KBM-7 (cell line): ENCODE measurements around the gene FBXL7.

ENCODE experiments used
- DNase-seq: peaks from one replicate; pipeline ENCODE4 v3.0.0-alpha.2; 2015
- in situ Hi-C: fragments of 300-500 bp; cut with MboI; formaldehyde crosslinking; loops from 2 replicates; pipeline ENCODE4 v1.14.3; 2020; ENCODE audit warnings: low sequenced_read_pairs, low pct_unique_long_range_greater_than_20kb, mixed read lengths

The FBXL7 gene

DNA sequence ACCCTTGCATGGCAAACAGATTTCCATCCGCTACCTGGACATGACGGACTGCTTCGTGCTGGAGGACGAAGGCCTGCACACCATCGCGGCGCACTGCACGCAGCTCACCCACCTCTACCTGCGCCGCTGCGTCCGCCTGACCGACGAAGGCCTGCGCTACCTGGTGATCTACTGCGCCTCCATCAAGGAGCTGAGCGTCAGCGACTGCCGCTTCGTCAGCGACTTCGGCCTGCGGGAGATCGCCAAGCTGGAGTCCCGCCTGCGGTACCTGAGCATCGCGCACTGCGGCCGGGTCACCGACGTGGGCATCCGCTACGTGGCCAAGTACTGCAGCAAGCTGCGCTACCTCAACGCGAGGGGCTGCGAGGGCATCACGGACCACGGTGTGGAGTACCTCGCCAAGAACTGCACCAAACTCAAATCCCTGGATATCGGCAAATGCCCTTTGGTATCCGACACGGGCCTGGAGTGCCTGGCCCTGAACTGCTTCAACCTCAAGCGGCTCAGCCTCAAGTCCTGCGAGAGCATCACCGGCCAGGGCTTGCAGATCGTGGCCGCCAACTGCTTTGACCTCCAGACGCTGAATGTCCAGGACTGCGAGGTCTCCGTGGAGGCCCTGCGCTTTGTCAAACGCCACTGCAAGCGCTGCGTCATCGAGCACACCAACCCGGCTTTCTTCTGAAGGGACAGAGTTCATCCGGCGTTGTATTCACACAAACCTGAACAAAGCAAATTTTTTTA lies 436.7 kb downstream of the FBXL7 start:
- in situ Hi-C loops, result no loop called here
- no peak for DNase-seq

- in situ Hi-C loops, result no loop called here
- DNase-seq, result no peak
Observed at GRCh38 chr5:15937708-15938107, 437.7 kb downstream of the FBXL7 start.

- DNase-seq, result no peak
- in situ Hi-C loops, result no loop called here
Observed at GRCh38 chr5:15938186-15938585, 438.2 kb downstream of the FBXL7 start.

DNA sequence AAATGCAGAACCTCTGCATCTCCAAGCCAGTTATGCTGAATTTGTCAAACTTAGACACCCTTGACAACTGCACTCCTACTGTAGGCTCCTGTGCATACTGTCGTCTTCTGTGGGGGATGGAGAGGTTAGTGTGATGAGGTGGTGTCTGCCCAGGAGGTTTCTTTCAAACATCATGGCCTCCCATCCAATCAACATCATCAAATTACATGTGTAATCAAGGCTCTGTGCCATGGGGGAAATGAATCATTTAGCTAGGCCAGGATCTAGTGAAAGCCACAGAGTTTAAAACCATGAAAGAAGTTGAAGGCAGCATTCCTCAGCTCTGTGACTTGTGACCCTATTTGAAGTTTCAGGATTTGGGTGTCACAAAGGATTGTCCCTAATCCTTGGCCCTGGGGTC lies 439.0 kb downstream of the FBXL7 start:
- DNase-seq, result no peak
- in situ Hi-C loops, result no loop called here

GRCh38 chr5:15940905-15941304 lies 440.9 kb downstream of the FBXL7 start:
- in situ Hi-C loops, result no loop called here
- no peak for DNase-seq

DNA sequence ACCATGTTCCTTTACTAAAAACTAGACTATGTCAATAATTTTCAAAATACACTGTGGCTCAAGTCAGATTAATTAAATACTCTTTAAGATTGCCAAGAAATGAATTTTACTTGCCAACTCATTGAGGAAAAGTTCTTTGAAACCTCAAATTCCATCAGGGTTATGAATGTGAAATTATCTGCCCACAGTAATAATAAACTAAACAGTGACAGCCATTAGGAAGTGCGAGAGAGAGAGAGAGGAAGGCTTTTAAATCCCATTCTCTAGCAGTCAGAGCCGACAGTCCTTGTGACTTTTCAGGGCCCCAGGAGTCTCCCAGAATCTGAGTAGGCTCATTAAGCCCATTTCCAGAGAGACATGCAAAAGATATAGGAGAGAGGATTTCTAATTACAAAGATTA lies 443.5 kb downstream of the FBXL7 start:
- in situ Hi-C loops, result no loop called here
- DNase-seq, result no peak

- in situ Hi-C loops, result no loop called here
Observed at GRCh38 chr5:15946026-15946425, 446.0 kb downstream of the FBXL7 start.

DNA sequence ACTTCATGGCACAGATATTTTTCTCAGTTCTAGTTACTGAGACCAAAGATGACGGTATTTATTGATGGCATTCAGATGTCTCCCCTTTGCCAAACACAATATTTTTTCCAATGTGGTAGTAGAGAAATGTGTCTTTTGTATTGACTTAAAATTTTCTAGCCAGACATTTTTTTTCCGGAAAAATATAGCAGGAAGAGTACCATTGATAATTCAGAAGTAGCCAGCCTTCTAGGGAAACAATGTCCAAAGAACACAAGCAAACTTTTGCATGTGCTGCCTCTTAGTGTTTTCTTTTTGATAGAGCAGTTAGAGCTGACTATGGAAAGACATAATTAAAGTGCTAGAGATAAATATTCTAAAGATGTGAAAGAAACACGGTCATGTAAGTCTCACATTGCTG lies 448.2 kb downstream of the FBXL7 start:
- in situ Hi-C loops, result no loop called here
- DNase-seq, result no peak

More at GRCh38 chr5:15946026-15946425, 446.0 kb downstream of the FBXL7 start:
- no peak for DNase-seq

DNA sequence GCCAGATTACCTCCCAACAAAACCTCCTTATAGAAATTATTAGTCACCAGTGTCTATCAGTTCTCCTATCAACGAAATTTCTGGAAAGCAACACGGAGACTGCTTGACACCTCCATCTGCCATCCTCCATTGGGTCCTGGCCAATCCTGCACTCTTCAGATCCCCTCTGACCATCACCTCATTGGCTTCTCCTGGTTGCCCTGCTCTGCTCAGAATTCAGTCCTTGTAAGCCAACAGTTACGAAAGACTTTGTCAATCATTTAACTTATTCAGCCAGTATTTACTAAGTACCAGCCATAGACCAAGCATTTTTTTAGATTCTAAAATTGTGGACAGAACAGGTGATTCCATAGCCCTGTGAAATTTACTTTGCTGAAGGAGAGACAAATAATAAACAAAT lies 451.1 kb downstream of the FBXL7 start:
- in situ Hi-C loops, result no loop called here
- DNase-seq, result no peak

DNA sequence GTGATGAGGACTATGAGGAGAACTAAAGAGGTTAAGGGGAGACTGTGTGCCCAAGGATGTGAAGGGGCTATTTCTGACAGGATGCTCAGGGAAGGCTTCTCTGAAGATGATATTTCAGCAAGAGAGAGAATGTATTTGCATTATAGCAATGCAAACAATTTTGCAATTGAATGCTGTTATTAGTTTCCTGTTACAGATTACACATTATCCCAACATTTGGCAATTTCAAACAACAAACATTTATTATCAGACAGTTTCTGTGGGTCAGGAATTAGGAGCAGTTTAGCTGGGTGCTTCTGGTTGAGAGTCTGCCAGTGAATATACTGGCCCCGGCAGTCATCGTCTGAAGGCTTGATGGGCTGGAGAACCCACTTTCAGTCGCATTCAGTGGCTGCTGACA lies 451.6 kb downstream of the FBXL7 start:
- DNase-seq, result no peak
- in situ Hi-C loops, result no loop called here

GRCh38 chr5:15956622-15957021 lies 456.6 kb downstream of the FBXL7 start:
- in situ Hi-C loops, result no loop called here
- DNase-seq, result no peak

- no peak for DNase-seq
- in situ Hi-C loops, result no loop called here
Observed at GRCh38 chr5:15957124-15957523, 457.1 kb downstream of the FBXL7 start.

GRCh38 chr5:15959370-15960164 lies 459.6 kb downstream of the FBXL7 start:
- in situ Hi-C loops, result no loop called here
- DNase-seq, result no peak

DNA sequence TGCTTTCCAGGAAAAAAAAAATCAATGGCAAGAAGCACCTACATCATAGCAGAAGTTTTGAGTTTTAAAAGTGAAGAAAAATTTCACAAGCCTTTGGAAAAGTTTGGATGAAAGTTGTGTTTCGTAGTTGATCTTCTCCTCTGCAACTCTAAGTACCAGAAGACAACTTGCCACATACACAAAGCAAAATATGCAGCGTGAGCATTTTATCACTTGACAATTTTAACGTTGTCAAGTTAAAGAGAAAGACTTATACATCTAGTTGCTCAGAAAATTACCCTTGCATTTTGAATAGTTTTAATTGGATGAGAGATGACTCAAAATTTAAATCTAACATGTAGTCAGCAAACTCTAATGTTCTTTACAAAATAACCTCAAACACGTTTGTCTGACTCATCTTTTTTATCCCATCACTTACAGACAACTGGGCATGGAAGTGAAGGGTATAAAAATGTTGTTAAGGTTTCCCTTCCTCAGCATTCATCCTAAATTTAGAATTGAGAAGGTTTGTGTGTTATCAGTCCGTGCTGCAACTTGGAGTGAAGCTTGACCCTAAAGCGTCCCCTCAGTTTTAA lies 466.2 kb downstream of the FBXL7 start:
- no peak for DNase-seq
- in situ Hi-C loops, result no loop called here

GRCh38 chr5:15966651-15967050 lies 466.7 kb downstream of the FBXL7 start:
- no peak for DNase-seq
- in situ Hi-C loops, result no loop called here

DNA sequence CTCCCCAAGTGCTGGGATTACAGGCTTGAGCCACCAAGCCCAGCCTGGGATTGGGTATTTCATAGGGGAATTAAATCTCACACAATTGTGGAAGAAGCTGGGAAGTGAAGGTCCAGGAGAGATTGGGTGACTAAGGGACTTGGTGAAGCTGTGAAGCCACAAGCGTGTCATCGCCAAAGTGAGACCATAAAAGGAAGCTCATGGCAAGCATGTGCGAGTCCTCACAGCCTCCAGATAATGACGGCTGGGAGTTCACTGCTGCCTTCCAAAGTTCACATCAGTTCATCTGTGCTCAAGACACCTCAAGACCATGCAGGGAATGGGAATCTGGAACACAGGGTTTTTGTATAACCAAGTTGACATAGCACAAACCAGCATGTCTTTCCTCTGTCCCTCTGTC lies 469.0 kb downstream of the FBXL7 start:
- no peak for DNase-seq
- in situ Hi-C loops, result no loop called here

DNA sequence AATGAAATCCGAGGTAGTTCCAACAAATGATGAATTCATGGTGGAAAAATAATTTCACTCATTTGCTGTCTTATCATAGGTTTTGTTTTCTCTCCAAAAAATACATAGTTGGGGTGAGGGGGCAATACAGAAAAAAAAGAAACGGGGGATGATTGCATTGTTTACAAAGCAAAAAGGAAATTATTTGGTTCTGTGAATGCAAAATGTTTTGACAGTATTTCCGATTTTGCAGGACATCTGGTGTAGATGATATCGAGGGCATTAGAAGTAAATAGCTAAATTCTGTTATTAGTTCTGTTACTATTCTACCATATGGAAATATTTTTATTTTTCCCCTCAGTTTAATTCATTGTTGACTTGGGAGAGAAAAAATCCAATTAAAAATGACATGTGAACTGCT lies 477.9 kb downstream of the FBXL7 start:
- in situ Hi-C loops, result no loop called here
- no peak for DNase-seq

- in situ Hi-C loops, result no loop called here
- DNase-seq, result no peak
Observed at GRCh38 chr5:15980835-15981234, 480.9 kb downstream of the FBXL7 start.

- in situ Hi-C loops, result no loop called here
- no peak for DNase-seq
Observed at GRCh38 chr5:15983392-15983791, 483.4 kb downstream of the FBXL7 start.
